Measurements from ENCODE around the gene USP20.

Gene USP20

GRCh38 chr9:129921905-129922304, 86.6 kb downstream of the USP20 start:
- no peak for DNase-seq

- DNase-seq: no peak
Measured at GRCh38 chr9:129923589-129923988, 88.3 kb downstream of the USP20 start.

GRCh38 chr9:129929496-129930125, 94.4 kb downstream of the USP20 start:
- DNase-seq: no peak

GRCh38 chr9:129930743-129931142, 95.5 kb downstream of the USP20 start:
- DNase-seq: no peak
